Superior temporal gyrus (tissue), 1 donor: ENCODE results near the gene THSD7A.

Experiments used
- DNase-seq: peaks from one replicate; pipeline ENCODE4 v3.0.0-alpha.2; 2016; ENCODE audit errors: extremely low spot score

The THSD7A gene

DNA sequence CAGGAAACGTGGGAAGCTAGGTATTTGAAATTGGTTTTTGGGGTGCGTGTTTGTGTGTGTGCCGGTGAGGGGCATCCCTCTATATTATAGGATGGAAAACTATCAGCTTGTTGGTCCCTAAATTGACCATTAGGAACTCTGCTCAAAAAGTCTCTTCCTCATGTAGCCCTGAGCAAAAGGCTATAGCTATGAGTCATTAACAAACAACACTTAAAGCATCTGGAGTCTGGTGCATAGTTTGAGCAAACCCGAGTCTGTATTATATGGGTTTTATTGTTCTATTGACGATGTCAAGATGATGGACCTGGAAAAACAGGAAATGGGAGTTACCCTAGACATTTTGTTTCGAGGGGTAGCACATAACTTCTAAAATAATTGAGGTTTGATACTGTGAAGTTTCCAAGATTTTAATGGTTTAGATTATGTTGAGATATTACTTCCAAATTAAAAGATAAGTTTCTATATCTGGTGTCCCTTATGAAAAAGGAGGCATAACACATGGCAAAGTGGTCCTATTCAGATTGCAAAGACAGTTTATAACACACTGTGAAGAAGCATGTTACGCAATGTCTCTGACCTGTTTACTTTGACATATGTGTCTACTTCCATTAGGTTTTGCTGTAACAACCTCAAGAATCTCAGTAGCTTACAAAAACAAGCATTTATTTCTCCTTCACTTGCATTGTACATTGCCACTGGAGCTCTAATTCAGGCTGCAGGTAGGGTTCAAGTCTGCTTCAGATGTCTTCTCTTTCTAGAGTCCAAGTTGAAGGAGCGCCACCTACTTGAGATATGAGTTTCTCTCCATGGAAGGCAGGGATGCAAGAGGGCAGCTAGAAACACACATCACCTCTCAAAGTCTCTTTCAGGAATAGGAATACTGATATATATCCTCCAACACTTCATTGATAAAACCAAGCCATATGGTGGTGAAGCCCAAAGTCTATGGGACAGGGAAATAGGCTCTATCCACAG lies 500.6 kb downstream of the THSD7A start:
- DNase-seq: no peak

DNA sequence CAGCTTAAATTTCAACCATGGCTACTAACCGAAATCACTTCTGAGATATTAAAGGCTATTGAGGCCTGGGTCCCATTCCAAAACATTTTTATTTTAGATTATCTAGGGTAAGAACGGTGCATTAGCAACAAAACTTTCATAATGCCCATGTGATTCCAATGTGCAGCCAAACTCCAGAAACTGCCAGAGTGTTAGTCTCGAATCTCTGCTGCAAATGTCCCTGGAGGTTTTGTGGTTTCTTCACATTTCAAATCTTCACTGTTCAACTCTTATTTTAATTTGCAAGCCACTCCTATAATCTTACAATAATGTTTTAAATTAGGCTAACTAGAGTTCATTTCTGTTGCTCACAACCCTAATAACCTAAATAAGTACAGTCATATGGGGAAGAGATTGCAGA lies 501.3 kb downstream of the THSD7A start:
- no peak for DNase-seq

- DNase-seq: no peak
Observed at GRCh38 chr7:11330208-11330607, 501.8 kb downstream of the THSD7A start.

- DNase-seq: no peak
Observed at GRCh38 chr7:11329626-11330025, 502.4 kb downstream of the THSD7A start.

DNA sequence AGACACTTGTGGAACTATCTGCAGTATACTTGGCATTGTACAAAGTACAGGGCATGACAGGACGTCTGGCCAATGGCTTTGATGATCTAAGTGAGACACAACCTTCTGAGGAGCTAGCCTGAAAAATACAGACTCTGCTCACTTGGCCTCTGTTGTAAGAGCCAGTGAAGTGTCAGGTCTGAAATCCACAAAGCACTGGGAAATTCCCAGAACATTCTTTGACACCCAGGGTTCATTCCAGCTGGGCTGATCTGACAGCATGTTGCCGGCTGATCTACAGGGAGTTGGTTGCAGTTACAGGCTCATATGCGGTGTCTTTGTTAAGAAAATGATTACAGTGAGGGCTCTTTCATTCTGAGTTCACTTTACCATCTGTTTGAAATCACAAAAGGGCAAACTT lies 503.7 kb downstream of the THSD7A start:
- no peak for DNase-seq

DNA sequence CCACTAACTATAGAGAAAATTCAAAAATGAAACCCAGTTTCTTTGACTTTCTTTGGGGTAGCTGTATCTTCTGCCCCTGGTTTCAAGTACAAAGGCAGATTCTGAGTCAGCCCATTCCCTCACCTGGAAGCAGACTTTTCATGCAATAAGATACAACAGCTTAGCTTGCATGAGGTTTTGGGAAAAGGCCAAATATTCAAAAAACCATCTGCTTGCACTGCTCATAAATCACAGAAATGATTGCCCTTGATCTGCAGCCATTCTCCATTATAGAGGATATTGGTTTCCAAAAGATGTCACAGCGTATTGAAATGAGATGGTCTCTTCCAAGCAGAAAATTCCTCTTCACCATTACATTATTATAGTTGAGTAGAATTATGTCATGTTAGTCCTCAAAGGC lies 504.4 kb downstream of the THSD7A start:
- DNase-seq: no peak
